BE2C (cell line): ENCODE data around the gene SYT7.

Experiments
- DNase-seq: peaks from one replicate; pipeline ENCODE4 v3.0.0-alpha.2; 2020
- H3K27me3 ChIP-seq: fragments of 250-450 bp; sonication (Bioruptor Pico); 2 replicates; pipeline ENCODE4 v1.5.1; 2020; ENCODE audit warnings: mild to moderate bottlenecking
- H3K36me3 ChIP-seq: fragments of 250-450 bp; sonication (Bioruptor Pico); 2 replicates; pipeline ENCODE4 v1.5.1; 2020; ENCODE audit warnings: mild to moderate bottlenecking
- H3K4me1 ChIP-seq: fragments of 250-450 bp; sonication (Bioruptor Pico); 2 replicates; pipeline ENCODE4 v1.5.1; 2020
- H3K4me3 ChIP-seq: 2 replicates; pipeline ENCODE4 v1.5.1; 2011; ENCODE audit warnings: low read depth, low read length
- H3K9me3 ChIP-seq: fragments of 250-450 bp; sonication (Bioruptor Pico); 2 replicates; pipeline ENCODE4 v1.5.1; 2020
- TF ChIP-seq, protein P1 (sequence below): IDR thresholded peaks from 2 replicates; pipeline ENCODE4 v1.5.1; 2012; ENCODE audit warnings: mild to moderate bottlenecking, low read depth, low read length

Gene SYT7

DNA sequence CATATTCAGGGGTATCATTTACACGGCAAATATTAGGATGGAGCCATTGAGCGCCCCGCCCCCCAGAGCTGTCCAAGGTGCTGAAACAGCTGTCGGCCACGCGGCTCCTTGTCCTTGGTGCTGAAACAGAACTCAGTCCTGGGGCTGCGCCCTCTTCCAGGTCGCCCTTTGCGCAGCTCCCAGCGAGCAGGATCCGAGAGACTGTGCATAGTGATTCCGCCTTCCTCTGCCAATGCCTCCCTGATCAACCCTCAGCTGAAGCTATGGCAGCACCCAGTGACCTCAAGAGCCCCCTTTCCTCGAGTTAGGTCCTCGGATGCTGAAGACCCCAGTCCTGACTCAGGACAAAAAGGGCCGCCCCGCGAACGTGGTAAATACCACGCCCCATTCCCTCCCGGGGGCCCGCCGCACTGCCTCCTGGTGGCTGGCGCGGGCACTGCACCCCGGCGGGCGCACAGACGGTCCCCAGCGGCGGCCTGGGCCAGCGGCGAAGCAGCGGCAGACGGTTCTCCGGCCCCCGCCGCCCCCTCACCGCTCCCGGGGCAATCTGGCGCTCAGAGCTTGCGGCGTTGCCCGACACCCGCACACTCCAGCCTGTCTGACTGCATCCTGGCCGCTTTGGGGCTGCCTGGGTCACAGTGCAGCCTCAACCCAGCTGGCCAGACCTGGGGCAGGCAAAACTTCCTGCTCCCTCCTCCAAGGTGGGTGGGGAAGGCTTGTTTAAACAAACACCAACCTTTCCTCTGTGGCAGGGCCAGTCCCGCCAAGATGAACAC, 13.4 kb downstream of the SYT7 start:
- Histone ChIP-seq H3K9me3 (no peaks in the 10 kb centered on the region), H3K27me3 (no peaks in the 10 kb centered on the region), H3K4me1 (no peaks in the 10 kb centered on the region), H3K36me3 (no peaks in the 10 kb centered on the region), H3K4me3 (no peak overlapping the region)
- TF ChIP-seq, protein P1, sequence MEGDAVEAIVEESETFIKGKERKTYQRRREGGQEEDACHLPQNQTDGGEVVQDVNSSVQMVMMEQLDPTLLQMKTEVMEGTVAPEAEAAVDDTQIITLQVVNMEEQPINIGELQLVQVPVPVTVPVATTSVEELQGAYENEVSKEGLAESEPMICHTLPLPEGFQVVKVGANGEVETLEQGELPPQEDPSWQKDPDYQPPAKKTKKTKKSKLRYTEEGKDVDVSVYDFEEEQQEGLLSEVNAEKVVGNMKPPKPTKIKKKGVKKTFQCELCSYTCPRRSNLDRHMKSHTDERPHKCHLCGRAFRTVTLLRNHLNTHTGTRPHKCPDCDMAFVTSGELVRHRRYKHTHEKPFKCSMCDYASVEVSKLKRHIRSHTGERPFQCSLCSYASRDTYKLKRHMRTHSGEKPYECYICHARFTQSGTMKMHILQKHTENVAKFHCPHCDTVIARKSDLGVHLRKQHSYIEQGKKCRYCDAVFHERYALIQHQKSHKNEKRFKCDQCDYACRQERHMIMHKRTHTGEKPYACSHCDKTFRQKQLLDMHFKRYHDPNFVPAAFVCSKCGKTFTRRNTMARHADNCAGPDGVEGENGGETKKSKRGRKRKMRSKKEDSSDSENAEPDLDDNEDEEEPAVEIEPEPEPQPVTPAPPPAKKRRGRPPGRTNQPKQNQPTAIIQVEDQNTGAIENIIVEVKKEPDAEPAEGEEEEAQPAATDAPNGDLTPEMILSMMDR, result 0 out of 2 replicates have a peak, but pooled peaks have one; percentile 17
- DNase-seq, result no peak

DNA sequence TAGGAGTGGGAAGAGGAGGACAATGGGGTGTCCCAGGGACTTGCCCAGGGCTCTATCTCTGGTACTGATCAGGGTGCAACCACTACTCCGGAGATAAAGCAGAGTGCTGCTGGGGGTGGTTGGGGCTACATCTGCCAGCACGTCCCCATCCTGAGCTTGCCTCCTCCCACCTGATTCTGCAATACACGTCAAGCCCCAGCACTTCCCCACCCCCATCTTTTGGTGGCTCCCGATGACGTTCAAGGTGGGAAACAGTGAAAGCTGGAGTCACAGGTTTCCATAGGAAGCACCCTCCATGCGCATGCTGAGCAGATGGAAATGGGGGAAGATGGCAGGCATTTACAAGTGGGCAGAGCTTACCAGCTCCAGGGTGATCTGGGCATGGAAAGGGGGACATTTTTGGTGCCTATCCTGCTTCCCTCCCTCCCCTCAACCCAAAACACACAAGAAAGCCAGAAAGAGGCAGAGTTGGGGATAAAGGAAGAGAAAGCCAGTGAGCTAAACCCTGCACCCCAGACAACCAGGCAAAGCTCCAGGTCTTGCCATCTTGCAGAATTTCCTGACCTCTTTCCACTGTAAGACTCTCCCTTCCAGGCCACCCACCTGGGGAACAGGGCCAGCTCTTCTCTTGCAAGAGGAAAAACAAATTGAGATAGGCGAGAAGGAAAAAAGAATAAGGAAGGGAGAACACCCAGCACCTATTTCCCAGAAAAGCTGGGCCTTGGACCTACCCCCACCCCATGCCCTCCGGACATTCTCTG, 15.8 kb downstream of the SYT7 start:
- Histone ChIP-seq H3K4me3 (no peak overlapping the region), H3K27me3 (no peaks in the 10 kb centered on the region), H3K9me3 (no peaks in the 10 kb centered on the region), H3K36me3 (no peaks in the 10 kb centered on the region), H3K4me1 (no peaks in the 10 kb centered on the region)
- DNase-seq, result no peak
- TF ChIP-seq, protein P1, result no peak

DNA sequence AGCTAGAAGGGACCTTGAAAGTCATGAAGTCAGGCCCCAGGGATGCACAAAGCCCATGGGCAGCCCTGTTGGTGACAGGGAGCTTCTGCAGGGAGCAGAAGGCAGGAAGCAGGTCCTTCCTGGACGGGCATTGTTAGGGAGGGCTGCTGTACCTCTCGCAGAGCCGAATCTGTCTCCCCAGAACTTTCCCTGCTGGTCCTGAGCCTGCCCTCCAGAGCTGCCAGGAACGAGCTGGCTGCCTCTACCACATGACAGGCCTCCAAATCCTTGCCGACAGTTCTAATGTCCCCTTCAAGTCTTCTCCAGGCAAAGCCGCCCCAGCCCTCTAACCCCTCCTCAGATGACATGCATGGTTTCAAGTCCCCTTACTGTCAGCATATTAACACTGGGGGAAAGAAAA, 20.1 kb downstream of the SYT7 start:
- no peaks in the 10 kb centered on the region for H3K27me3 ChIP-seq
- no peaks in the 10 kb centered on the region for H3K4me1 ChIP-seq
- H3K36me3 ChIP-seq, result no peaks in the 10 kb centered on the region
- no peak for DNase-seq
- no peaks in the 10 kb centered on the region for H3K9me3 ChIP-seq
- TF ChIP-seq, protein P1, result no peak
- H3K4me3 ChIP-seq, result no peak overlapping the region

DNA sequence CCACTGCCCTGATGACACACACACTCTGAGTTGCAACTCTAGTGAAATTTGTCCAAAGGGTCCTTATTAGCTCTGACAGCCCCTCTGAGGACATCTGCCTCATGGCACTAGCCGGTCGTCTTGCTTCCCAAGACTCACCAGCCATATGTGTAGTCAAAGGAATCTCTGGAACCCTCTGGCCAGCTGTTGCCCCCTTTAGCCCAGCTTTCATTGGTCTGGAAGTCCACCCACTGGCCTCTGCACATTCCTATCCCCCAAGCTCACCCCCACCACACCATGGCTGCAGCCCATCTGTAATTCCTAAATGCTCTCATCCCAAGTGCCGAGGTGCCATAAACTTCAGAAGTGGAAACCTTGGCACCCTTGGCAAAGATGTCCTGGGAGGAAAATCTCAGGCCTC, 24.3 kb downstream of the SYT7 start:
- Histone ChIP-seq H3K4me3 (no peak overlapping the region), H3K27me3 (no peaks in the 10 kb centered on the region), H3K4me1 (peaks cover 10% of the 10 kb centered on the region), H3K36me3 (no peaks in the 10 kb centered on the region), H3K9me3 (no peaks in the 10 kb centered on the region)
- no peak for DNase-seq
- TF ChIP-seq, protein P1, result no peak

DNA sequence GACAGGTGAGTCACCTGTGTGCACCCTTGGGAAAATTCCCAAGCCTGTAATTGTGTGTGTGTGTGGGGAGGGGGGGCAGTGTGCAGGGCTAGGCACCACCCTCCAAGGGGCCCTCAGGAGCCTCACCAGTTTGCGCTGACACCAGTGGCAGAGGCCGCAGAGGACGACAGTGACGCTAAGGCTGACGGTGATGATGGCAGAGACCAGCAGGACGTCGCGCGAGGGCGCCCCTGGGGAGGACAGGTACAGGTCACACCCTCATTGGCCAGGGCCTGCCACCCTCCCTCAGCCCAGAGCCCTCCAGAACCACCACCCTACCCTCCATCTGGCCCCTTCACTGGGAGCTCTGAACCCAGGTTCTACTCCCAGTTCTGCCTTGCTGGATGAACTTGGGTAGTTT, 24.9 kb downstream of the SYT7 start:
- H3K36me3 ChIP-seq, result no peaks in the 10 kb centered on the region
- H3K4me3 ChIP-seq, result 0 out of 2 replicates have a peak overlapping the region, but pooled peaks have one; percentile 43
- H3K27me3 ChIP-seq, result no peaks in the 10 kb centered on the region
- TF ChIP-seq, protein P1, result no peak
- H3K4me1 ChIP-seq, result peaks cover 10% of the 10 kb centered on the region
- H3K9me3 ChIP-seq, result no peaks in the 10 kb centered on the region
- no peak for DNase-seq
